A673 (cell line): ENCODE data around the gene RGS6.

Experiments used
- EZH2 ChIP-seq: fragments of 200-600 bp; sonication (generic); IDR thresholded peaks from 2 replicates; pipeline ENCODE4 v1.6.1; 2017; ENCODE audit warnings: borderline replicate concordance, low read depth, mild to moderate bottlenecking, mixed read lengths, antibody characterized with exemption, low read length; ENCODE audit not compliant: poor library complexity, severe bottlenecking
- TF ChIP-seq, protein P1 (sequence below): fragments of 300-800, 200-600 bp; sonication (generic); conservative IDR thresholded peaks from 2 replicates; pipeline ENCODE4 v1.5.1; 2017; ENCODE audit warnings: low read depth, mild to moderate bottlenecking, antibody characterized with exemption, low read length, moderate library complexity, mixed read lengths

DNA sequence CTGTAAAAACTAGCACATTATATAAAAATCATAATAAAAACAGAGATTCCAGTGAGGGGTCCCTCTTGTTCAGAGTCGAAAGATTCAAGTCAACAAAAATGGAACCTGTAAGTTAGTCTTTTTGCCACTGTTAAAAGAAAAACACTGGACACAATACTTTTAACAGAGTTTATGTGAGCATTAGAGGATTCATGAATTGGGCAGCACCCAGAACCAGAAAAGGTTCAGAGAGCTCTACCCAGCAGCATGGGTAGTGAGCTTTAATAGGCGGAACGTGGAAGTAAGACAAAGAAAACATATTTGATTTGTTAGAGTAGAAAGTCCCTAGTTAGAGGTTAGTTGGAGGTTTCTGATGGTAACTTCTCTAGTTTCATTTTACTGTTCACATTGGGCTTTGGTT lies 476.8 kb downstream of the RGS6 start:
- TF ChIP-seq EZH2 = no peak
- TF ChIP-seq, protein P1, sequence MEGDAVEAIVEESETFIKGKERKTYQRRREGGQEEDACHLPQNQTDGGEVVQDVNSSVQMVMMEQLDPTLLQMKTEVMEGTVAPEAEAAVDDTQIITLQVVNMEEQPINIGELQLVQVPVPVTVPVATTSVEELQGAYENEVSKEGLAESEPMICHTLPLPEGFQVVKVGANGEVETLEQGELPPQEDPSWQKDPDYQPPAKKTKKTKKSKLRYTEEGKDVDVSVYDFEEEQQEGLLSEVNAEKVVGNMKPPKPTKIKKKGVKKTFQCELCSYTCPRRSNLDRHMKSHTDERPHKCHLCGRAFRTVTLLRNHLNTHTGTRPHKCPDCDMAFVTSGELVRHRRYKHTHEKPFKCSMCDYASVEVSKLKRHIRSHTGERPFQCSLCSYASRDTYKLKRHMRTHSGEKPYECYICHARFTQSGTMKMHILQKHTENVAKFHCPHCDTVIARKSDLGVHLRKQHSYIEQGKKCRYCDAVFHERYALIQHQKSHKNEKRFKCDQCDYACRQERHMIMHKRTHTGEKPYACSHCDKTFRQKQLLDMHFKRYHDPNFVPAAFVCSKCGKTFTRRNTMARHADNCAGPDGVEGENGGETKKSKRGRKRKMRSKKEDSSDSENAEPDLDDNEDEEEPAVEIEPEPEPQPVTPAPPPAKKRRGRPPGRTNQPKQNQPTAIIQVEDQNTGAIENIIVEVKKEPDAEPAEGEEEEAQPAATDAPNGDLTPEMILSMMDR = no peak
